Uterus (tissue), 4 donors: ENCODE data around the gene RPS5. TPM values are rescaled to one million over a fixed set of nuclear protein-coding genes. Genes with fewer than 3 reads are reported as not detected.

Experiments used
- DNase-seq, 2 donors: peaks; one replicate each; pipeline ENCODE4 v3.0.0-alpha.2; 2019 to 2020
- H3K27ac ChIP-seq, 2 donors: fragments of 200-600 bp; sonication (generic); 1 replicate in 1 of 2; 2 replicates in 1 of 2; pipeline ENCODE4 v1.5.1; 2016 to 2018
- H3K27me3 ChIP-seq, 2 donors: fragments of 200-600 bp; sonication (generic); one replicate each; pipeline ENCODE4 v1.5.1; 2018 to 2019; ENCODE audit warnings: control low read depth in 1 of 2
- H3K36me3 ChIP-seq, 2 donors: fragments of 200-600 bp; sonication (generic); one replicate each; pipeline ENCODE4 v1.5.1; 2019; ENCODE audit warnings: control low read depth in 1 of 2
- H3K4me1 ChIP-seq, 2 donors: fragments of 200-600 bp; sonication (generic); one replicate each; pipeline ENCODE4 v1.5.1; 2018 to 2019; ENCODE audit warnings: control low read depth in 1 of 2
- H3K4me3 ChIP-seq, 2 donors: fragments of 200-600 bp; sonication (generic); 1 replicate in 1 of 2; 2 replicates in 1 of 2; pipeline ENCODE4 v1.5.1; 2018 to 2019; ENCODE audit warnings: mild to moderate bottlenecking in 1 of 2
- H3K9me3 ChIP-seq, 2 donors: fragments of 200-600 bp; sonication (generic); one replicate each; pipeline ENCODE4 v1.5.1; 2019; ENCODE audit warnings: control low read depth in 1 of 2
- CTCF ChIP-seq, 4 experiments: fragments of 200-600 bp in 2 of 4; fragments of 450-650 bp in 2 of 4; sonication (generic) in 2 of 4; IDR thresholded peaks; one replicate each; pipeline ENCODE4 v1.5.1; 2016 to 2019; ENCODE audit warnings: antibody characterized with exemption in 4 of 4, mild to moderate bottlenecking in 2 of 4, moderate library complexity in 1 of 4
- POLR2A ChIP-seq, 2 donors: fragments of 450-650 bp; IDR thresholded peaks; one replicate each; pipeline ENCODE4 v1.6.1; 2016; ENCODE audit warnings: antibody characterized with exemption in 2 of 2, mild to moderate bottlenecking in 1 of 2, moderate library complexity in 1 of 2
- intact Hi-C: fragments of 100-400 bp; cut with DNase I; formaldehyde crosslinking; loops from one replicate; pipeline ENCODE4 v1.15.1; 2023; ENCODE audit warnings: low total_unique reads
- total RNA-seq, 4 donors: library from RNA; depleted of rRNA in 3 of 4; stranded (reverse); fragments of >200 nt in 3 of 4; gene quantifications; one replicate each; pipeline versions ENCODE4 v1.1.0 to v1.2.4, GENCODE V29; 2014 to 2023
- donor health status: DM: yes; HTN: yes; CAD: no.

RPS5 gene
- total RNA-seq, 4 donors from 2014 or later = 1,103 to 4,958 (median 2,770) TPM

- no peak for DNase-seq
- no peaks in the 10 kb centered on the region for H3K27me3 ChIP-seq
- no peak overlapping the region for H3K27ac ChIP-seq
- H3K9me3 ChIP-seq = no peaks in the 10 kb centered on the region
- intact Hi-C loops = no loop called here
- H3K4me3 ChIP-seq = peak overlapping the region in 1 of 2 donors; percentile 88
- peaks cover 5 to 21% of the 10 kb centered on the region in 2 donors for H3K4me1 ChIP-seq
- H3K36me3 ChIP-seq = no peaks in the 10 kb centered on the region
- TF ChIP-seq CTCF (IDR thresholded peaks at IDR 0.05) = no peak
These were observed 1.1 kb downstream of the RPS5 start for GRCh38 chr19:58388175-58388526.

DNA sequence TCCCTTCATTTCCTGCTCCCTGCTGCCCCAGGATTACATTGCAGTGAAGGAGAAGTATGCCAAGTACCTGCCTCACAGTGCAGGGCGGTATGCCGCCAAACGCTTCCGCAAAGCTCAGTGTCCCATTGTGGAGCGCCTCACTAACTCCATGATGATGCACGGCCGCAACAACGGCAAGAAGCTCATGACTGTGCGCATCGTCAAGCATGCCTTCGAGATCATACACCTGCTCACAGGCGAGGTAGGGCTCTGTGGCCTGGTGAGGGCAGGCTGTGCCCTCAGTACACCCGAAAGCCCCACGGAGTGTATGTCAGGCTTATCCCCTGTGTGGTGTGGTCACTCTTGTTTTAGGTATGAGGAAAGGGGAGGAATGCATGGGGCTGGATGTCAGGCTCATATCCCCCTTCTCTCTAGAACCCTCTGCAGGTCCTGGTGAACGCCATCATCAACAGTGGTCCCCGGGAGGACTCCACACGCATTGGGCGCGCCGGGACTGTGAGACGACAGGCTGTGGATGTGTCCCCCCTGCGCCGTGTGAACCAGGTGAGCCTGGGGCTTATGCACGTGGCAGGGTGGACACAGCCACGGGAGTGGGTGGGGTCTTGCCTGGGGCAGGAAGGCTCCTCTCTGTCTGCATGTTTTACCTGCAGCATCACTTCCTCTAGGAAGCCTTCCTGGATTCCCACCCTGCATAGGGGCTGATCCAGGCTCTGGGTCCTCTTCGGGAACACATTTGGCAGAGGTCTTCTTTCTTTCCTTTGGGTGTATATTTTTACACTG, 6.1 kb downstream of the RPS5 start:
- TF ChIP-seq CTCF (IDR thresholded peaks at IDR 0.05) (no peak), POLR2A (IDR thresholded peaks at IDR 0.05) (no peak)
- H3K4me3 ChIP-seq = no peak overlapping the region
- intact Hi-C loops = no loop called here
- H3K36me3 ChIP-seq = no peaks in the 10 kb centered on the region
- no peak overlapping the region for H3K27ac ChIP-seq
- peaks cover 2 to 8% of the 10 kb centered on the region in 2 donors for H3K4me1 ChIP-seq
- DNase-seq = no peak
- H3K27me3 ChIP-seq = peaks cover 0 to 5% of the 10 kb centered on the region in 2 donors
- no peaks in the 10 kb centered on the region for H3K9me3 ChIP-seq

DNA sequence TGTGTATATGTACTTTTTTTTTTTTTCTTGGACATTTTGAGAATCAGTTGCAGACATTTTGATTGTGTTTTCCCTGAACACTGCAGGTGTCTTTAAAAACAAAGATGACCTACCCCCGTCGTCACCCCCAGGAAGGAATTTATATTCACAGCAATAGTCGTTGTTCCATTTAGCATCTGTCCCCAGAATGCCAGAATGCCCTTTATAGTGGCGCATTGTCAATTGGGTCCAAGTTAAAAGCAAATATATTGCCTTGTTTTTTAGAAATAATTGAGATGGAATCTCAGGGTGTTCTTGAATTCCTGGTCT, 6.6 kb downstream of the RPS5 start:
- intact Hi-C loops = no loop called here
- TF ChIP-seq CTCF (IDR thresholded peaks at IDR 0.05) = no peak
- no peak for TF ChIP-seq POLR2A (IDR thresholded peaks at IDR 0.05)
- no peak for DNase-seq
- no peak overlapping the region for H3K4me3 ChIP-seq
- H3K4me1 ChIP-seq = peaks cover 0 to 6% of the 10 kb centered on the region in 2 donors
- no peaks in the 10 kb centered on the region for H3K9me3 ChIP-seq
- peaks cover 0 to 5% of the 10 kb centered on the region in 2 donors for H3K27me3 ChIP-seq
- no peaks in the 10 kb centered on the region for H3K36me3 ChIP-seq
- H3K27ac ChIP-seq = no peak overlapping the region

GRCh38 chr19:58394821-58395219, 7.8 kb downstream of the RPS5 start:
- Histone ChIP-seq H3K4me1 (peaks cover 0 to 3% of the 10 kb centered on the region in 2 donors), H3K27ac (no peak overlapping the region), H3K27me3 (peaks cover 0 to 5% of the 10 kb centered on the region in 2 donors), H3K9me3 (no peaks in the 10 kb centered on the region), H3K4me3 (no peak overlapping the region), H3K36me3 (no peaks in the 10 kb centered on the region)
- no peak for TF ChIP-seq CTCF (IDR thresholded peaks at IDR 0.05)
- TF ChIP-seq POLR2A (IDR thresholded peaks at IDR 0.05) = no peak
- DNase-seq = no peak
- intact Hi-C loops = no loop called here

DNA sequence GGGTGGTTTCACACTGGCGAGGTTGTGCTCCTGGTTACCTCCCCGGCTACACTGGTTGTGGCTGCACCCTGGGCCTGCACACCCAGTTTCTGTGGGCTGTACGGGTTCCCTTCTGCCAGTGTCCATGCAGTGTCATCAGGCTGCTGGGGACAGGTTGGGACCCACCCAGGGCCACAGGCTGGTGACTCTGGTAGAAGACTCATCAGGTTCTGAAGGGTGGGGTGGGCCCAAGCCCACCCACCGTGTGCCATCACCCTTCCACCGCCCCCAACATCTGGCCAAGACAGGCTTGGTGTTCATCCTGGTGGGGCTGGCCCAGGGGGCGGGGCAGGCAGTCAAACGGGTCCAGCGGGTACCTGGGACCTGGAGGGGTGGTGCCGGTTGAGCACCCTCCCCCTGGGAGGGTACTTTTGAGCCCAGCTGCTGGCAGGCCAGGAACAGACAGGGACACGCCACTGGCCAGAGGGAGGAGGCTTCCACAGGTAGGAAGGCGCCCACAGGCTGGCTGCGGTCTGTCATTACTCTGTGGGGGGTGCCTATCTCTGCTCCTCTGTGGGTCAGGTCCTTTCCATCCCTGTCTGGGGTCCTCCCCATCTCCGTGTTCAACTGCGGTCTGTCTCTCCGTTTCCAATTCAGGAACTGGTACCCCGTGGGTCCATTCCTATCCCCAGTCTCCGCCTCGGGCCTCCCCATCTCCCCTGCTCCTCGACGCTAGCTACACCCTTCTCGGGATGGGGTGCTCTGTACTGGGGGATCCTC, 8.3 kb downstream of the RPS5 start, which contains the start of gene RNF225:
RNF225 (plus strand) TSS at position 437 of the 759 bp plus-strand sequence. CDS start 434 bp downstream, outside the sequence.
- no peak for DNase-seq

More for the DNA sequence above, 8.3 kb downstream of the RPS5 start, which contains the start of gene RNF225:
- Histone ChIP-seq H3K27me3 (peaks cover 0 to 5% of the 10 kb centered on the region in 2 donors), H3K27ac (no peak within 1 kb of the TSS), H3K9me3 (no peaks in the 10 kb centered on the region), H3K4me1 (peaks cover 0 to 7% of the 10 kb centered on the region in 2 donors), H3K4me3 (no peak within 1 kb of the TSS), H3K36me3 (no peaks in the 10 kb centered on the region)
- TF ChIP-seq CTCF (IDR thresholded peaks at IDR 0.05) (no peak), POLR2A (IDR thresholded peaks at IDR 0.05) (no peak)
- intact Hi-C loops = no loop called here
